K562 (cell line): ENCODE data around the gene FAM83G. TPM values are rescaled to one million over a fixed set of nuclear protein-coding genes. Genes with fewer than 3 reads are reported as not detected.

Source experiments
- ADNP ChIP-seq: fragments of 200-800 bp; sonication (Bioruptor generic); IDR thresholded peaks from 2 replicates; pipeline ENCODE4 v1.6.1; 2016; ENCODE audit warnings: missing genetic modification characterization, missing compliant biosample characterization
- ATF7 ChIP-seq: fragments of 450-650 bp; IDR thresholded peaks from 2 replicates; pipeline ENCODE4 v1.7.1; 2014; ENCODE audit warnings: mild to moderate bottlenecking, moderate library complexity
- E2F5 ChIP-seq: sonication (generic); formaldehyde crosslinking; IDR thresholded peaks from 2 replicates; pipeline ENCODE4 v1.8.0; 2022; ENCODE audit warnings: mild to moderate bottlenecking, missing genetic modification reagents
- FIP1L1 ChIP-seq: fragments of 200-400 bp; formaldehyde crosslinking; IDR thresholded peaks from 2 replicates; pipeline ENCODE4 v1.6.1; 2018; ENCODE audit warnings: mild to moderate bottlenecking, low read depth, low read length; ENCODE audit not compliant: poor library complexity, severe bottlenecking
- KLF6 ChIP-seq: fragments of 250-450 bp; sonication (Bioruptor Pico); IDR thresholded peaks from 2 replicates; pipeline ENCODE4 v1.4.0; 2020; ENCODE audit warnings: mild to moderate bottlenecking, moderate library complexity, borderline replicate concordance
- L3MBTL2 ChIP-seq: fragments of 450-650 bp; IDR thresholded peaks from 2 replicates; pipeline ENCODE4 v1.6.1; 2016; ENCODE audit warnings: mild to moderate bottlenecking, moderate library complexity
- MAFG ChIP-seq: fragments of 450-650 bp; conservative IDR thresholded peaks from 2 replicates; pipeline ENCODE4 v1.6.1; 2016; ENCODE audit warnings: missing genetic modification characterization, missing compliant biosample characterization
- MYNN ChIP-seq, 2 experiments: sonication (generic); formaldehyde crosslinking in 1 of 2; IDR thresholded peaks; 2 replicates each; pipeline versions ENCODE4 v1.5.0 to v1.6.1; 2016 to 2020; ENCODE audit warnings: antibody characterized with exemption in 1 of 2, missing genetic modification reagents in 1 of 2
- NCOA2 ChIP-seq, 2 experiments: fragments of 450-650 bp; IDR thresholded peaks; 2 replicates each; pipeline ENCODE4 v1.6.1; 2018; ENCODE audit warnings: mild to moderate bottlenecking in 2 of 2, moderate library complexity in 1 of 2; ENCODE audit not compliant: partially characterized antibody in 2 of 2
- NFATC3 ChIP-seq: fragments of 450-650 bp; IDR thresholded peaks from 2 replicates; pipeline ENCODE4 v1.6.1; 2017; ENCODE audit warnings: mild to moderate bottlenecking
- NRF1 ChIP-seq, 2 experiments: fragments of 450-650 bp; IDR thresholded peaks in 1 of 2; conservative IDR thresholded peaks in 1 of 2; 2 replicates each; pipeline ENCODE4 v1.6.1; 2014; ENCODE audit warnings: mild to moderate bottlenecking in 2 of 2
- PML ChIP-seq: IDR thresholded peaks from 2 replicates; pipeline ENCODE4 v1.6.1; 2012; ENCODE audit warnings: low read length, inconsistent platforms
- SAP30 ChIP-seq: fragments of 200-600 bp; sonication (generic); IDR thresholded peaks from 2 replicates; pipeline ENCODE4 v1.6.1; 2012; ENCODE audit warnings: borderline replicate concordance, low read depth, mild to moderate bottlenecking, moderate library complexity, low read length, control low read depth, inconsistent platforms; ENCODE audit not compliant: insufficient read depth, poor library complexity, severe bottlenecking
- ZKSCAN3 ChIP-seq: fragments of 250-450 bp; sonication (Bioruptor Pico); IDR thresholded peaks from 2 replicates; pipeline ENCODE4 v1.4.0; 2020
- ZNF212 ChIP-seq: fragments of 450-650 bp; formaldehyde crosslinking; IDR thresholded peaks from 2 replicates; pipeline ENCODE4 v1.4.0; 2020; ENCODE audit warnings: mild to moderate bottlenecking
- ZNF518B ChIP-seq: fragments of 250-450 bp; sonication (Bioruptor Pico); IDR thresholded peaks from 2 replicates; pipeline ENCODE4 v1.5.0; 2021; ENCODE audit warnings: mild to moderate bottlenecking, moderate library complexity
- ZNF696 ChIP-seq: fragments of 250-450 bp; sonication (Bioruptor Pico); conservative IDR thresholded peaks from 2 replicates; pipeline ENCODE4 v1.4.0; 2020; ENCODE audit warnings: mild to moderate bottlenecking, moderate library complexity
- polyA plus RNA-seq, 8 experiments: library from polyadenylated mRNA; depleted of rRNA in 4 of 8; stranded (reverse) in 5 of 8; unstranded in 3 of 8; fragments of >200 nt; fragmentation: Nextera tagmentation in 2 of 8; fragmentation: Illumina TruSeq in 1 of 8; extraction: Ambion mirVana in 2 of 8; extraction: Trizol in 1 of 8; gene quantifications; 2 replicates each; pipeline versions ENCODE4 v1.2.1 to v1.2.3, GENCODE V29; 2011 to 2014; ENCODE audit warnings: inconsistent platforms in 1 of 8, missing spikeins in 1 of 8
- total RNA-seq, 7 experiments: library from RNA; depleted of rRNA in 6 of 7; stranded (reverse); fragments of >200 nt in 6 of 7; fragmentation: Illumina TruSeq in 2 of 7; extraction: Trizol in 2 of 7; gene quantifications; 2 replicates each; pipeline versions ENCODE4 v1.2.1 to v1.2.3, GENCODE V29; 2011 to 2021; ENCODE audit warnings: low replicate concordance in 1 of 7
- TF ChIP-seq, protein P1 (sequence below): fragments of 450-650 bp; formaldehyde crosslinking; IDR thresholded peaks from 2 replicates; pipeline ENCODE4 v1.4.0; 2022; ENCODE audit warnings: mild to moderate bottlenecking, moderate library complexity
- TF ChIP-seq, protein P2 (sequence below): fragments of 250-450 bp; sonication (Bioruptor Pico); IDR thresholded peaks from 2 replicates; pipeline ENCODE4 v1.8.0; 2021; ENCODE audit warnings: moderate library complexity, mild to moderate bottlenecking, inconsistent platforms
- TF ChIP-seq, protein P3 (sequence below): fragments of 250-450 bp; sonication (Bioruptor Pico); IDR thresholded peaks from 2 replicates; pipeline ENCODE4 v1.4.0; 2020; ENCODE audit warnings: mild to moderate bottlenecking, moderate library complexity
- TF ChIP-seq, protein P4 (sequence below): fragments of 200-800 bp; sonication (Bioruptor generic); IDR thresholded peaks from 2 replicates; pipeline ENCODE4 v1.6.1; 2017; ENCODE audit warnings: missing genetic modification characterization, missing compliant biosample characterization

FAM83G gene
- total and polyA plus RNA-seq, 9 of the 15 experiments (the other 6 are each of a cell fraction or from before 2014, with no cell fraction given), result 0.04 to 10.3 (median 4.5) TPM; not detected in 1

GRCh38 chr17:19021622-19022083 lies 17.1 kb upstream of the FAM83G start (continued):
- TF ChIP-seq NCOA2 (IDR thresholded peaks at IDR 0.05; ENCODE audit: partially characterized antibody in 2 of 2), result no peak
- no peak for TF ChIP-seq NFATC3
- TF ChIP-seq NRF1 (conservative IDR thresholded peaks at IDR 0.05 in 1 of 2, IDR thresholded peaks at IDR 0.05 in 1 of 2), result peak in 1 of 2 experiments; percentile 27; a peak in 1 of 4 replicates
- TF ChIP-seq, protein P1, sequence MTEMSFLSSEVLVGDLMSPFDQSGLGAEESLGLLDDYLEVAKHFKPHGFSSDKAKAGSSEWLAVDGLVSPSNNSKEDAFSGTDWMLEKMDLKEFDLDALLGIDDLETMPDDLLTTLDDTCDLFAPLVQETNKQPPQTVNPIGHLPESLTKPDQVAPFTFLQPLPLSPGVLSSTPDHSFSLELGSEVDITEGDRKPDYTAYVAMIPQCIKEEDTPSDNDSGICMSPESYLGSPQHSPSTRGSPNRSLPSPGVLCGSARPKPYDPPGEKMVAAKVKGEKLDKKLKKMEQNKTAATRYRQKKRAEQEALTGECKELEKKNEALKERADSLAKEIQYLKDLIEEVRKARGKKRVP (CRISPR knock-in tag), result no peak
- TF ChIP-seq ZNF518B (CRISPR knock-in tag), result no peak
- TF ChIP-seq ADNP (tag), result no peak
- no peak for TF ChIP-seq FIP1L1
- TF ChIP-seq, protein P2, sequence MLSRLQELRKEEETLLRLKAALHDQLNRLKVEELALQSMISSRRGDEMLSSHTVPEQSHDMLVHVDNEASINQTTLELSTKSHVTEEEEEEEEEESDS, result no peak
- no peak for TF ChIP-seq ATF7
- TF ChIP-seq ZNF696 (CRISPR knock-in tag), result no peak
- TF ChIP-seq, protein P3, sequence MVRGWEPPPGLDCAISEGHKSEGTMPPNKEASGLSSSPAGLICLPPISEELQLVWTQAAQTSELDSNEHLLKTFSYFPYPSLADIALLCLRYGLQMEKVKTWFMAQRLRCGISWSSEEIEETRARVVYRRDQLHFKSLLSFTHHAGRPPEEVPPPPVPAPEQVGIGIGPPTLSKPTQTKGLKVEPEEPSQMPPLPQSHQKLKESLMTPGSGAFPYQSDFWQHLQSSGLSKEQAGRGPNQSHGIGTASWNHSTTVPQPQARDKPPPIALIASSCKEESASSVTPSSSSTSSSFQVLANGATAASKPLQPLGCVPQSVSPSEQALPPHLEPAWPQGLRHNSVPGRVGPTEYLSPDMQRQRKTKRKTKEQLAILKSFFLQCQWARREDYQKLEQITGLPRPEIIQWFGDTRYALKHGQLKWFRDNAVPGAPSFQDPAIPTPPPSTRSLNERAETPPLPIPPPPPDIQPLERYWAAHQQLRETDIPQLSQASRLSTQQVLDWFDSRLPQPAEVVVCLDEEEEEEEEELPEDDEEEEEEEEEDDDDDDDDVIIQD (CRISPR knock-in tag), result no peak
- no peak for TF ChIP-seq SAP30
- no peak for TF ChIP-seq PML
- no peak for TF ChIP-seq MYNN (IDR thresholded peaks at IDR 0.05)
- TF ChIP-seq MYNN (CRISPR knock-in tag; IDR thresholded peaks at IDR 0.05), result no peak
- TF ChIP-seq, protein P4, sequence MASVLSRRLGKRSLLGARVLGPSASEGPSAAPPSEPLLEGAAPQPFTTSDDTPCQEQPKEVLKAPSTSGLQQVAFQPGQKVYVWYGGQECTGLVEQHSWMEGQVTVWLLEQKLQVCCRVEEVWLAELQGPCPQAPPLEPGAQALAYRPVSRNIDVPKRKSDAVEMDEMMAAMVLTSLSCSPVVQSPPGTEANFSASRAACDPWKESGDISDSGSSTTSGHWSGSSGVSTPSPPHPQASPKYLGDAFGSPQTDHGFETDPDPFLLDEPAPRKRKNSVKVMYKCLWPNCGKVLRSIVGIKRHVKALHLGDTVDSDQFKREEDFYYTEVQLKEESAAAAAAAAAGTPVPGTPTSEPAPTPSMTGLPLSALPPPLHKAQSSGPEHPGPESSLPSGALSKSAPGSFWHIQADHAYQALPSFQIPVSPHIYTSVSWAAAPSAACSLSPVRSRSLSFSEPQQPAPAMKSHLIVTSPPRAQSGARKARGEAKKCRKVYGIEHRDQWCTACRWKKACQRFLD, result no peak
- TF ChIP-seq KLF6 (CRISPR knock-in tag), result no peak
- no peak for TF ChIP-seq ZKSCAN3 (CRISPR knock-in tag)
- no peak for TF ChIP-seq ZNF212
- no peak for TF ChIP-seq MAFG (tag)
- TF ChIP-seq L3MBTL2, result 0 out of 2 replicates have a peak, but pooled peaks have one; percentile 16
- TF ChIP-seq E2F5 (CRISPR knock-in tag), result no peak
